Fibroblast of pulmonary artery (primary cell): ENCODE data around the gene PDCD2L.
"Not testable (repeated sequence)": the region's sequence is repeated elsewhere in the genome, so short reads cannot be mapped to it uniquely, and the experiment has no call there.

Source experiments
- DNase-seq: peaks from one replicate; pipeline ENCODE4 v3.0.0-alpha.2; 2010; ENCODE audit warnings: low read depth
- H3K4me3 ChIP-seq: replicated peaks from 2 replicates; pipeline ENCODE4 v1.5.1; 2011; ENCODE audit warnings: low read depth, mild to moderate bottlenecking, control low read depth, low read length, moderate library complexity
- CTCF ChIP-seq: IDR thresholded peaks from 2 replicates; pipeline ENCODE4 v1.5.1; 2011; ENCODE audit warnings: mild to moderate bottlenecking, control low read depth, low read length, inconsistent platforms; ENCODE audit errors: missing control alignments

The PDCD2L gene

GRCh38 chr19:34365463-34366401 is 38.5 kb upstream of the PDCD2L start:
- peak overlapping the region; percentile 67 for H3K4me3 ChIP-seq
- TF ChIP-seq CTCF: no peak
- peak; percentile 44 for DNase-seq

- DNase-seq: peak; percentile 84
- TF ChIP-seq CTCF: no peak
These were observed 37.2 kb upstream of the PDCD2L start for GRCh38 chr19:34366738-34367623.

GRCh38 chr19:34367624-34367957 is 36.6 kb upstream of the PDCD2L start:
- no peak for DNase-seq
- TF ChIP-seq CTCF: no peak
- no peak overlapping the region for H3K4me3 ChIP-seq

More at GRCh38 chr19:34366738-34367623, 37.2 kb upstream of the PDCD2L start:
- H3K4me3 ChIP-seq: peak overlapping the region; percentile 67

- no peak overlapping the region for H3K4me3 ChIP-seq
- DNase-seq: no peak
- no peak for TF ChIP-seq CTCF
These were observed 35.9 kb upstream of the PDCD2L start for GRCh38 chr19:34368338-34368737.

- not testable (repeated sequence) for DNase-seq, H3K4me3 ChIP-seq
These were observed 35.0 kb upstream of the PDCD2L start for GRCh38 chr19:34369166-34369565.

- no peak for TF ChIP-seq CTCF
- H3K4me3 ChIP-seq: no peak overlapping the region
- DNase-seq: no peak
These were observed 34.1 kb upstream of the PDCD2L start for GRCh38 chr19:34370117-34370516.

- DNase-seq: no peak
- no peak for TF ChIP-seq CTCF
- H3K4me3 ChIP-seq: no peak overlapping the region
These were observed 33.2 kb upstream of the PDCD2L start for GRCh38 chr19:34370983-34371382.
